ENCODE measurements around the gene FYB1.

FYB1 gene

DNA sequence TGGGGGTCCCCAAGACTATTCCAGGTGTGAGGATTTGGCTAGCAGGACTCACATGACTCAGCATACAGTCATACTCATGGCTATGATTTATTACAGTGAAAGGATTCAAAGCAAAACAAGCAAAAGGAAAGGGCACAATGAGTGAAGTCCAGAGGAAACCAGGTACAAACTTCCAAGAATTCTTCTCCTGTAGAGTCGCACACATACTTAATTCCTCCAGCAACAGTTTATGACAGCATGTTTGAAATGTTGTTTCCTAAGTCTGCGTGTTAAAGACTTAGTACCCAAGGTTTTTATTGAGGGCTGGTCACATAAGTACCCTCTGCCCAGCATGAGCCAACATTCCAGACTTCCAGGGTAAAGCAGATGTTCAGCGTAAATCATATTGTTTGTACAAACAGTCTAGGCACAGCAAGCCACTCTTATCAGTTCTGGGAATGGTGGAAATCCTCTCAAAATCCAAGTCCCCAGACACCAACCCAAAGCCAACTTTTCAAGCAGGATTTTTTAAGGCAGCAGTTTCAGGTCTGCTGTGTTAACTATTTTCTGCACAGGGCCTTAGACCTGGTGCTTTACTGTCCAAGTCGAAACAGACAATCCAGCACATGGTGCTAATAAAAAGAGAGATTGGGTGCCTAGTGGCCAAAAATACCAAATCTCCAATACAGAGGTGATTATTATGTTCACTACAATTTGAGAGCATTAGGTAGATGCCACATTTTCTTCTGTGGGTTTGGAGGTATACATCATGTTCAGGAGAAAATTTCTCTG, 126.6 kb downstream of the FYB1 start:
- DNase-seq (ENCODE audit: low read depth), result no peak
- TF ChIP-seq, protein P1, sequence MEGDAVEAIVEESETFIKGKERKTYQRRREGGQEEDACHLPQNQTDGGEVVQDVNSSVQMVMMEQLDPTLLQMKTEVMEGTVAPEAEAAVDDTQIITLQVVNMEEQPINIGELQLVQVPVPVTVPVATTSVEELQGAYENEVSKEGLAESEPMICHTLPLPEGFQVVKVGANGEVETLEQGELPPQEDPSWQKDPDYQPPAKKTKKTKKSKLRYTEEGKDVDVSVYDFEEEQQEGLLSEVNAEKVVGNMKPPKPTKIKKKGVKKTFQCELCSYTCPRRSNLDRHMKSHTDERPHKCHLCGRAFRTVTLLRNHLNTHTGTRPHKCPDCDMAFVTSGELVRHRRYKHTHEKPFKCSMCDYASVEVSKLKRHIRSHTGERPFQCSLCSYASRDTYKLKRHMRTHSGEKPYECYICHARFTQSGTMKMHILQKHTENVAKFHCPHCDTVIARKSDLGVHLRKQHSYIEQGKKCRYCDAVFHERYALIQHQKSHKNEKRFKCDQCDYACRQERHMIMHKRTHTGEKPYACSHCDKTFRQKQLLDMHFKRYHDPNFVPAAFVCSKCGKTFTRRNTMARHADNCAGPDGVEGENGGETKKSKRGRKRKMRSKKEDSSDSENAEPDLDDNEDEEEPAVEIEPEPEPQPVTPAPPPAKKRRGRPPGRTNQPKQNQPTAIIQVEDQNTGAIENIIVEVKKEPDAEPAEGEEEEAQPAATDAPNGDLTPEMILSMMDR (IDR thresholded peaks at IDR 0.05; ENCODE audit: low read depth, low read length, missing control alignments), result no peak
- in situ Hi-C loops (cut with HindIII; ENCODE audit: low sequenced_read_pairs), result no loop called here
- no peak overlapping the region for H3K4me3 ChIP-seq (ENCODE audit: low read depth, low read length)

DNA sequence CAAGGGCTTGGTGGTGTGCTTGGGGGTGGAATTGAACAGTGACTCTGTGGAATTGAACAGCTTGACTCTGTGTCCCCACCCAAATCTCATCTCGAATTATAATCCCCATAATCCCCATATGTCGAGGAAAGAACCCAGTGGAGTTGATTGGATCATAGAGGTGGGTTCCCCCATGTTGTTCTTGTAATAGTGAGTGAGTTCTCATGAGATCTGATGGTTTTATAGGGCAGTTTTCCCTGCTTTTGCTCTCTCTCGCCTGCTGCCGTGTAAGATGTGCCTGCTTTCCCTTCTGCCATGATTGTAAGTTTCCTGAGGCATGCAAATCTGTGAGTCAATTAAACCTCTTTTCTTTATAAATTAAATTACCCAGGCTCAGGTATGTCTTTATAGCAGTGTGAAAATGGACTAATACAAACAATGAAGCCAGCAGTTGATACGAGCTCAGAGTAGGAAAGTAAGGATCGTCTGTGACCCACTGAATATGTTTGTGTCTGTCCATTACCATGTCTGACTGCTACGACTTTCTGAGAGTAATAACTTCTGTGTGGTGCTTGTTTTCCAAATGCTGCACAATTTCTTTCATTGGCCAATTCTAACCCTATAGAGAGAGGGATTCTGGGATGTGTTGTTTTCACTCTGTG, 127.3 kb downstream of the FYB1 start:
- DNase-seq (ENCODE audit: low read depth), result no peak
- TF ChIP-seq, protein P1 (IDR thresholded peaks at IDR 0.05; ENCODE audit: low read depth, low read length, missing control alignments), result no peak

DNA sequence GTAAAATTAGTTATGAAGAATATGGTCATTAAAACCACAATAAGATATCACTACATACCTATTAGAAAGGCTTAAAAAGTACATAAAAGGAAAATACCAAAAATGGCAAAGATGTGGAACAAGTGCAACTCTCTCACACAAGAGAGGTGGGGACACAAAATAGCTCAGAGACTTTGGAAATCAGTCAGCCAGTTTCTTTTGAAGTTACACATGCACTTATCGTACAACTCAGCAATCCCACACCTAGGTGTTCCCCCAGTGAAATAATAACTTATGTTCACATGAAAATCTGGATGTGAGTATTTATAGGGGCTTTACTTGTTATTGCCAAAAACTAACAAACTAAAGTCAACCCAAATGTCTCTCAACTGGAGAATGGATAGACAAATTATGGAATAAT, 135.4 kb downstream of the FYB1 start:
- H3K4me3 ChIP-seq (ENCODE audit: low read depth, low read length), result no peak overlapping the region
- TF ChIP-seq, protein P1 (IDR thresholded peaks at IDR 0.05; ENCODE audit: low read depth, low read length, missing control alignments), result no peak
- in situ Hi-C loops (cut with HindIII; ENCODE audit: low sequenced_read_pairs), result no loop called here
- no peak for DNase-seq (ENCODE audit: low read depth)

More for the DNA sequence above, 127.3 kb downstream of the FYB1 start:
- H3K4me3 ChIP-seq (ENCODE audit: low read depth, low read length), result no peak overlapping the region
- in situ Hi-C loops (cut with HindIII; ENCODE audit: low sequenced_read_pairs), result no loop called here

DNA sequence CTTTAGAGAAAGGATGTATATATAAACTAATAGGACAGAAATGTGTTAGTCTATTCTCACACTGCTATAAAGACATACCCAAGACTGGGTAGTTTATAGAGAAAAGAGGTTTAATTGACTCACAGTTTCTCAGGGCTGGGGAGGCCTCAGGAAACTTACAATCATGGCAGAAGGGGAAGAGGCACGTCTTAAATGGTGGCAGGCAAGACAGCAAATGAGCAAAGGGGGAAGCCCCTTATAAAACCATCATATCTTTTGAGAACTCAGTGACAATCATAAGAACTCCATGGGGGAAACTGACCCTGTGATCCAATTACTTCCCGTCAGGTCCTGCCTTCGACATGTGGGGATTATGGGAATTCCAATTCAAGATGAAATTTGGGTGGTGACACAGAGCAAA, 136.4 kb downstream of the FYB1 start:
- no peak for DNase-seq (ENCODE audit: low read depth)
- in situ Hi-C loops (cut with HindIII; ENCODE audit: low sequenced_read_pairs), result no loop called here
- no peak overlapping the region for H3K4me3 ChIP-seq (ENCODE audit: low read depth, low read length)
- TF ChIP-seq, protein P1 (IDR thresholded peaks at IDR 0.05; ENCODE audit: low read depth, low read length, missing control alignments), result no peak

DNA sequence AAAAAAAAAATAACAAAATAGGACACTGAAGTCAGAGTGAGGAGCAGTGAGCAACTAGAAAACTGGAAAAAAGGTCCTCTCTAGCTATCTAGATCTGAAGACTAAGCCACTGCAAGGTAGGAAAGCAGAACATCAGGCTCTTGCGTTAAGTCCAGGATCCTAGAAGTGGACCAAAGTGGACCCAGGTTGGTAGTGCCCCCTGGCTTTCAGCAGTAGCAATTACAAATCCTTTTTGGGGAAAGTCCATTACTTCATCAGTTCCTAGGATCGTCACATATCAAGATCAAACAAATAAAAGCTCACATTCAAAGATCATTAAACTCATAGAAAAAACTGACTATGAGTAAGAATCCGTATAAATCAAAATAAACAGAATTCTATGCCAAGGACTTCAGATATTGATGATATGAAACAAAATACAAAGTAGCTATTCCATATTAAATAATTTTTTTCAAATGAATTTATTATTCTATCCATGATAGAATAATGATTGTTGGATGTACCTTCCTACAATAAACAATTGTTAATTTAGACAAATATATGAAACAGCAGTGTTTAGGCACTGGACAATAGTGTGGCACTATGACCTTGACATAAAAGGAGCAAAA, 138.7 kb downstream of the FYB1 start:
- TF ChIP-seq, protein P1 (IDR thresholded peaks at IDR 0.05; ENCODE audit: low read depth, low read length, missing control alignments), result peak; percentile 80
- no peak for DNase-seq (ENCODE audit: low read depth)
- H3K4me3 ChIP-seq (ENCODE audit: low read depth, low read length), result no peak overlapping the region
- in situ Hi-C loops (cut with HindIII; ENCODE audit: low sequenced_read_pairs), result no loop called here

DNA sequence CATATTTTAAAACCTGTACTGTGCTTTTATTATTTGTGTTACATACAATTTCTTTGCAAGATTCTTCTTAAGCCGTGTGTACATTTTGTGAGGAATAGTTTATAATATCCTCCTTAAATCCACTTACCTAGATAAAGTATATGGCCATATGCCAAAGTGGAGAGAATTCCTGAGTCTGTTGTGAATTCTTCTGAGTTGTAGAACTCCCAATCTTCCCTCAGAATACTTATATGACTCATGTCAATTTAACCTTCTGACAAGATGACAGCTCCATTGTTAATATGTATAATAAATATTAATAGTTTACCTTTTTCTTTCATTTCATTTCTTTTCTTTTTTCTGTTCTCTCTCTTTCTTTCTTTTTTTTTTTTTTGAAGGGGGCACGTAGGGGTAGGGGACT, 139.2 kb downstream of the FYB1 start:
- in situ Hi-C loops (cut with HindIII; ENCODE audit: low sequenced_read_pairs), result no loop called here
- TF ChIP-seq, protein P1 (IDR thresholded peaks at IDR 0.05; ENCODE audit: low read depth, low read length, missing control alignments), result no peak
- no peak overlapping the region for H3K4me3 ChIP-seq (ENCODE audit: low read depth, low read length)
- DNase-seq (ENCODE audit: low read depth), result no peak
